Brain microvascular endothelial cell (primary cell): ENCODE results near the gene LATS2.

ENCODE experiments used
- DNase-seq: peaks from one replicate; pipeline ENCODE4 v3.0.0-alpha.2; 2020
- H3K27ac ChIP-seq: fragments of 250-450 bp; sonication (Bioruptor Pico); 2 replicates; pipeline ENCODE4 v1.5.1; 2020; ENCODE audit warnings: mild to moderate bottlenecking, moderate library complexity
- H3K27me3 ChIP-seq: fragments of 250-450 bp; sonication (Bioruptor Pico); replicated peaks from 2 replicates; pipeline ENCODE4 v1.5.1; 2020; ENCODE audit warnings: mild to moderate bottlenecking
- H3K36me3 ChIP-seq: fragments of 250-450 bp; sonication (Bioruptor Pico); replicated peaks from 2 replicates; pipeline ENCODE4 v1.5.1; 2020; ENCODE audit warnings: mild to moderate bottlenecking
- H3K4me3 ChIP-seq: 2 replicates; pipeline ENCODE4 v1.5.1; 2011; ENCODE audit warnings: low read depth, mild to moderate bottlenecking, control low read depth, low read length, moderate library complexity
- in situ Hi-C: cut with HindIII; loops from 2 replicates; pipeline ENCODE4 v1.10.0; 2017; ENCODE audit warnings: low sequenced_read_pairs, low pct_ligation_motif_present
- TF ChIP-seq, protein P1 (sequence below): IDR thresholded peaks from 2 replicates; pipeline ENCODE4 v1.5.1; 2011; ENCODE audit warnings: low read depth, mild to moderate bottlenecking, moderate library complexity, low read length, control low read depth, inconsistent platforms; ENCODE audit errors: missing control alignments

LATS2 gene

DNA sequence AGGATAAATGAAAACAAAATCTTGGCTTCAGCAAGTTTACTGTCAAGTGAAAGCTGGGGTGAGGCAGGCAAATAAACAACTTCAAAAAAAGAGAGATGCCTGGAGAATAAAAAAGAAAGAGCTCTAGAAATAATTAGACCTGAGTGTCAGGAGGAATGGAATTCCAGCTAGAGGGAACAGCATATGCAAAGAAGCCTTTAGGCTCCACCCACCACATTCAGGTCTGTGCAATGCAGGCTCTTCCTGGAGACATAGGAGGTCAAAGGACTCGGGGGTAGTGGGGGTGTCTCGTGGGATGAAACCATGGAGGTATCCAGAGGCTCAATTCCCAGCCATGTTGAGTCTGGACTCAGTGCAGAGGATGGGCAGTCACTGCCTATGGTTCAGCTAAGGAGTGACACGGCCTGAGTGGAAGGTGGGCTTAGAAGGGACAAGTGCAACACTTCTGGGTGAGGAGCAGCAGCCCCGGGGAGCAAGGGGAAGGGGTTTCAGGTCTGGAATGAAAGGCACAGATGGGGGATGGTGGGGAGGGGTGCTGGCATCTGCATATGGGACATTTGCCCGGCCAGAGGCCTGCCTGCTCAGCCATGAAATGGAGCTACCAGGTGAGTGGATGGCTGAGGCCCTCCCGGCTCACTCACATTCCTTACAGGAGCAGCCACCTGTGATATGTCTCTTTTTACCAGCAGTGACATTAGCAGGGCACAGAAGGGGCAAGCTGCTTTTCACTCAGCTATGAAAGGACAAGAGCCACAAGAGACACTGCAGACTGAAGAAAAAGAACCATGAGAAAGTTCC lies 12.3 kb downstream of the LATS2 start:
- peaks cover 17% of the 10 kb centered on the region for H3K36me3 ChIP-seq
- no peak for DNase-seq
- in situ Hi-C loops = no loop called here
- H3K27me3 ChIP-seq = no peaks in the 10 kb centered on the region
- H3K4me3 ChIP-seq = no peak overlapping the region
- H3K27ac ChIP-seq = no peak overlapping the region
- TF ChIP-seq, protein P1, sequence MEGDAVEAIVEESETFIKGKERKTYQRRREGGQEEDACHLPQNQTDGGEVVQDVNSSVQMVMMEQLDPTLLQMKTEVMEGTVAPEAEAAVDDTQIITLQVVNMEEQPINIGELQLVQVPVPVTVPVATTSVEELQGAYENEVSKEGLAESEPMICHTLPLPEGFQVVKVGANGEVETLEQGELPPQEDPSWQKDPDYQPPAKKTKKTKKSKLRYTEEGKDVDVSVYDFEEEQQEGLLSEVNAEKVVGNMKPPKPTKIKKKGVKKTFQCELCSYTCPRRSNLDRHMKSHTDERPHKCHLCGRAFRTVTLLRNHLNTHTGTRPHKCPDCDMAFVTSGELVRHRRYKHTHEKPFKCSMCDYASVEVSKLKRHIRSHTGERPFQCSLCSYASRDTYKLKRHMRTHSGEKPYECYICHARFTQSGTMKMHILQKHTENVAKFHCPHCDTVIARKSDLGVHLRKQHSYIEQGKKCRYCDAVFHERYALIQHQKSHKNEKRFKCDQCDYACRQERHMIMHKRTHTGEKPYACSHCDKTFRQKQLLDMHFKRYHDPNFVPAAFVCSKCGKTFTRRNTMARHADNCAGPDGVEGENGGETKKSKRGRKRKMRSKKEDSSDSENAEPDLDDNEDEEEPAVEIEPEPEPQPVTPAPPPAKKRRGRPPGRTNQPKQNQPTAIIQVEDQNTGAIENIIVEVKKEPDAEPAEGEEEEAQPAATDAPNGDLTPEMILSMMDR = no peak

DNA sequence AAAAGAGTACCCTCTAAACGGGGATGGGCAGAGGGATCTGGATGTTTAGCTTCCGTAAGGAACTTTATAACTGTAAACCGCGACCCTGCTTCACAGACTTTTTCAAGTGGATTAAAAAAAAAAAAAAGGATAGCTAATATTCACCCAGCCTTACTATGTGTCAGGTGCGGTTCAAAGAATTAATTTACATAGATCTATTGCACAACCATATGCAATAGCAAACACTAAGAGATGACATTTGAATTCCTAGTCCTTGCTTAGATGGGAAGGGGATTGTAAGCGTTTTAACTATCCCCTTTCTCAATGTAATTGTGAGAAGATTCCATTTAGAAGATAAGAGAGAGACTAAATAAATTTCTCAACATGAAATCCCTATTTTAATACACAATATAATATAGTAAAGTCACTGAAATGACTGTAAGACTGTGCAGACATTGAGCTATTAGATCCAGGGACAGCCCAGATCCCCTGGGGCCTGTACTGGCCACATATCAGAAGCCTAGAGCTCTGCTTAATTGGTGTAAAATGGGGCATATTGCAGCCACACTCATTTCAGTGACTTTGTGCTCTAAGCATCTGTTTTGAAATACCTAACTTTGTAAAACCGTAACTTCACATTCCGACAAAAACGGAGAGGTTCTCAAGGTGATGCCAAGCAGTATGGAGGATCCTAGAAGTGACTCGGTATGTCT lies 13.6 kb downstream of the LATS2 start:
- no peak for DNase-seq
- in situ Hi-C loops = no loop called here
- Histone ChIP-seq H3K27me3 (no peaks in the 10 kb centered on the region), H3K36me3 (peaks cover 19% of the 10 kb centered on the region), H3K27ac (no peak overlapping the region), H3K4me3 (no peak overlapping the region)
- TF ChIP-seq, protein P1 = no peak

DNA sequence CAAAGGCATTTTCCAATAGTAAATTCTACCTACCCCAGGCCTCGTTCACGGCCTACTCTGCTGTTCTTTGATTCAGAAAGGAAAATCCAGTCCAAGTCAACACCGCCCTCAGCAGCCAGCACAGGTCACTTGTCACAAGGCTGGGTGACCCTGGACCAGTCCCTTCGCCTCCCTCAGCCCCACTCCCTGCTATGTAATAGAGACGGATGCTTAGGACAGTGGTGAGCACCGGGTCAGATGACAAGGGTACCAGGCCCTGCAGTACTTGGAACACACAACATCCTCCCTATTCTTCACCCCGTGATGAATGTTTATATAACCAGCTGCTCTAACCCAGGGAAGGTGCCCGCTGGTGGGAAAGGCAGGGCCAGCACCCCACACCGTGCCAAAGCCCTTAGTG lies 14.3 kb downstream of the LATS2 start:
- Histone ChIP-seq H3K4me3 (no peak overlapping the region), H3K27ac (no peak overlapping the region), H3K27me3 (no peaks in the 10 kb centered on the region), H3K36me3 (peaks cover 22% of the 10 kb centered on the region)
- in situ Hi-C loops = no loop called here
- TF ChIP-seq, protein P1 = no peak
- DNase-seq = no peak

DNA sequence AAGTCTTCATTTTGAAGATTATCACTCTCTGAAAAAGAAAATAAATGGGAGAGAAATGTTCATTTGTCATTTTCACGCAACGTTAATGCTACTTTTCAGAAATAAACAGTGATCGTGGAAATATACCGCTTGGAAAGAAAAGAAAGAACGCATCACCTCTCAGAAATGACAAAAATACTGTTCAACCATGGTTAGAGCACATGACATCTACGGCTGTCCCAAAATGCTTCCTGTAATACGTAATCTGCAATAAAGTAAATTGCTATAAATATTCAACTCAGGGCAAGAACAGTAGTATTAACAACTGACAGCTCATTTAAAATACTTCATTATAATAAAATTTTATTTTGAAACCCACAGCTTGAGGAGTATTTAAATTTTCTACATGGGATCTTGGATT lies 15.2 kb downstream of the LATS2 start:
- H3K27me3 ChIP-seq = no peaks in the 10 kb centered on the region
- in situ Hi-C loops = no loop called here
- H3K4me3 ChIP-seq = no peak overlapping the region
- H3K27ac ChIP-seq = no peak overlapping the region
- H3K36me3 ChIP-seq = peaks cover 22% of the 10 kb centered on the region
- TF ChIP-seq, protein P1 = no peak
- no peak for DNase-seq

DNA sequence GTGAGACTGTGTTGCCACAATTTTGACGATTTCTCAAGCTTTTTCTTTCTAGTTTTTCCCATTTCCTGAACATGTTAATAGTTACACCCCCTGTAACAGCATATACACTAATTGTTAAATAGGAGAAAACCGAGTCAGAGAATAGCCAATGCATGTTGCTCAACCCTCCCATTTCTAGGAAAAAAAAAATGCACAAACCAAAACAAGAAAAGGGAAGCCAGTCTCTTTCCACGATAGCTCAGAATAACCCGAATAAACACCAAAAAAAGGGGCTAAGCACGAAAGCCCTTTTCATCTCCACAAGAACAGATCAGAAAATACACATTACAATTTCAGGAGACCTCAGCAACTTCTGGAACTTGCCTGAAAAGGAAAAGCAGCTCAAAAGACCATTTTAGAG lies 16.3 kb downstream of the LATS2 start:
- Histone ChIP-seq H3K4me3 (no peak overlapping the region), H3K27ac (no peak overlapping the region), H3K27me3 (no peaks in the 10 kb centered on the region), H3K36me3 (peaks cover 22% of the 10 kb centered on the region)
- DNase-seq = no peak
- TF ChIP-seq, protein P1 = no peak
- in situ Hi-C loops = no loop called here
